GM18498 (cell line): ENCODE data around the gene ZNF385B.

Experiments used
- ATAC-seq: cut with Tn5 transposase; IDR thresholded peaks from one replicate; pipeline ENCODE4 v1.9.1; 2021; ENCODE audit warnings: mild to moderate bottlenecking, moderate library complexity; ENCODE audit not compliant: unreplicated experiment

Gene ZNF385B

GRCh38 chr2:179691235-179691634 lies 170.2 kb downstream of the ZNF385B start:
- ATAC-seq: no peak

- ATAC-seq: no peak
Observed at GRCh38 chr2:179686718-179687342, 174.6 kb downstream of the ZNF385B start.

- ATAC-seq: no peak
Observed at GRCh38 chr2:179686069-179686468, 175.3 kb downstream of the ZNF385B start.

- ATAC-seq: no peak
Observed at GRCh38 chr2:179685146-179685545, 176.3 kb downstream of the ZNF385B start.

GRCh38 chr2:179682756-179683155 lies 178.7 kb downstream of the ZNF385B start:
- ATAC-seq: no peak

GRCh38 chr2:179677746-179678505 lies 183.5 kb downstream of the ZNF385B start:
- no peak for ATAC-seq

GRCh38 chr2:179677077-179677688 lies 184.2 kb downstream of the ZNF385B start:
- ATAC-seq: no peak

GRCh38 chr2:179675435-179675834 lies 186.0 kb downstream of the ZNF385B start:
- ATAC-seq: no peak

GRCh38 chr2:179671043-179671981 lies 190.1 kb downstream of the ZNF385B start:
- no peak for ATAC-seq

GRCh38 chr2:179669196-179669595 lies 192.2 kb downstream of the ZNF385B start:
- ATAC-seq: no peak

GRCh38 chr2:179664972-179665812 lies 196.2 kb downstream of the ZNF385B start:
- no peak for ATAC-seq

- ATAC-seq: no peak
Observed at GRCh38 chr2:179661986-179662385, 199.4 kb downstream of the ZNF385B start.

GRCh38 chr2:179657068-179657595 lies 204.3 kb downstream of the ZNF385B start:
- ATAC-seq: no peak

- no peak for ATAC-seq
Observed at GRCh38 chr2:179655627-179656026, 205.8 kb downstream of the ZNF385B start.

- ATAC-seq: no peak
Observed at GRCh38 chr2:179654806-179655205, 206.6 kb downstream of the ZNF385B start.

- no peak for ATAC-seq
Observed at GRCh38 chr2:179652296-179652695, 209.1 kb downstream of the ZNF385B start.

GRCh38 chr2:179650420-179650819 lies 211.0 kb downstream of the ZNF385B start:
- no peak for ATAC-seq

GRCh38 chr2:179646862-179647587 lies 214.4 kb downstream of the ZNF385B start:
- ATAC-seq: no peak

GRCh38 chr2:179646173-179646769 lies 215.1 kb downstream of the ZNF385B start:
- no peak for ATAC-seq
